HEK293T (cell line): ENCODE data around the gene ARHGAP6.

Experiments
- FOXK2 ChIP-seq: fragments of 450-650 bp; IDR thresholded peaks from 2 replicates; pipeline ENCODE4 v1.6.1; 2016; ENCODE audit warnings: mild to moderate bottlenecking
- L3MBTL2 ChIP-seq: fragments of 450-650 bp; conservative IDR thresholded peaks from 2 replicates; pipeline ENCODE4 v1.6.1; 2016; ENCODE audit warnings: mild to moderate bottlenecking
- SP1 ChIP-seq: fragments of 450-650 bp; IDR thresholded peaks from 2 replicates; pipeline ENCODE4 v1.6.1; 2017
- TARDBP ChIP-seq: fragments of 450-650 bp; IDR thresholded peaks from 2 replicates; pipeline ENCODE4 v1.6.1; 2016

DNA sequence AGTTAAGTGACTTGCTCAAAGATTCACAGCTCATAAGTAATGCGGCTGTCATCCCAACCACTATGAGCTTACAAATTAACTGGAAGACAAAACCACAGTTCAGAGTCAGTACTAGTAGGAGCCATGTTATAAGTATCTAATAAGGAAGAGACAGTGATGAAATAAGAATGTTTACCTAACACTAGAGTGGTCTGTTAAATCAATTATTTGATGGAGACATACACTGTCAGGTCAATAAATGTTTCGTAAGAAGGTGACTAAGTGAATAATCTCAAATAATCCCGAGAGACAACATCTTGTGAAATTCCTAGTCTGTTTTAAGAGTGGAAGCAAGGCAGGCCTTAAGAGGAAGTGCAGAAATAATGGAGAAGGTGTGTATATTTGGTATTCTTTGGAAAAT is 398.3 kb downstream of the ARHGAP6 start:
- TF ChIP-seq TARDBP = no peak
- no peak for TF ChIP-seq FOXK2
- TF ChIP-seq SP1 = no peak
- TF ChIP-seq L3MBTL2 = no peak
